ENCODE measurements around the gene CDK7.

Gene CDK7

DNA sequence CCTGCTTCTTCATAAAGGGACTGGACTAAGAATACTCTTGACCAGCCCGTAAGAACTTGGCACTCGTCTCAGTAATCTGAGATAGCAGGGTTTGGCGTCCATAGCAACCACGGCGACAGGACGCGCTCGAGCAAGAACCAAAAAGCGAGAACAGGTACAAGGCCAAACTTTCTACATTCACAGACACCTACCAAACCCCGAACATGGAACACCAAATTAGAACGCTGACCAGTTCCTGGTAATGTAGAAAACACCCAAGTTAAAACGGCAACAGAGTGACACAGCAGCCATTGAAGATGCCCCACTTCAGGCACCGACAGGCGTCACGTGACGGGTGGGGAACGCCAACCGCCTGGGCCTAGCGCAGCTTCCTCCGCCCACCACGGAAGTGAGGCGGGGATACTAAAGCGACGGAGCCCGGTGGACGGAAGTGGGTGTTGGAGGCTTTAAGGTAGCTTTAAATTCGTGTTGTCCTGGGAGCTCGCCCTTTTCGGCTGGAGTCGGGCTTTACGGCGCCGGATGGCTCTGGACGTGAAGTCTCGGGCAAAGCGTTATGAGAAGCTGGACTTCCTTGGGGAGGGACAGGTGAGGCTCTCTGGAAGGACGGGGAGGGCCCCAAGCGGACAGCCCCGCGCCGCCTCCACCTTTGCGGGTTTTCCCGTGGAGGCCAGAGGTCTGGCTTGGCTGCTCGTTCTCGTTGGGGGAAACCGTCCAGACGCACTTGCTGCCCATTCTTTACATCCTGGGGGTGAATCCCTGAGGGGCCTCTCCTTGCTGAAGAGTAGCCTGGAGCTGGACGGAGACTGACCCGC, at the start of gene CDK7:
CDK7 (plus strand) TSS at position 430 of the 812 bp plus-strand sequence; CDS start at position 520, 90 bp downstream.
- H3K36me3 ChIP-seq (ENCODE audit: control insufficient read depth in 5 of 5, insufficient read depth in 5 of 5, low read length in 5 of 5): peaks cover 8 to 17% (median 9%) of the 10 kb centered on the region in 5 donors
- peaks cover 0 to 19% (median 17%) of the 10 kb centered on the region in 5 donors for H3K4me1 ChIP-seq (ENCODE audit: control insufficient read depth in 5 of 5, insufficient read depth in 5 of 5, low read length in 5 of 5)
- H3K4me3 ChIP-seq (ENCODE audit: low read depth in 1 of 5, low read length in 5 of 5): peak within 1 kb of the TSS; percentile 95 to 98 (median 96)

DNA sequence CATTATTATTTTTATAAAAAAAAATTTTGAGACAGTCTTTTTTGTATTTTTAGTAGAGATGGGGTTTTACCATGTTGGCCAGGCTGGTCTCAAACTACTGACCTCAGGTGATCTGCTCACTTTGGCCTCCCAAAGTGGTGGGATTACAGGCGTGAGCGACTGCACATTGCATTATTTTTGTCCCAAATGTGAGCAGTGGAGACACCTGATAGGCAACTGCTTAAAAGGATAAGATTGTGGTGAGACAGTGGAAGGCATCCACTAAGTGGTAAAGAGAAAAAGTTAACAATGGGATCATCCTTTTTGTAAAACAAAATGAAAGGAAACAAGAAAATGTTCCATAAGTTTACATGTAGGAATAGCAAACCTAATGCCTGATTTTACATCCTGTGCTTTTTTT, 47.3 kb upstream of the CDK7 start:
- H3K27me3 ChIP-seq (ENCODE audit: control insufficient read depth in 5 of 5, insufficient read depth in 4 of 5, low read length in 5 of 5): no peaks in the 10 kb centered on the region
- H3K27ac ChIP-seq (ENCODE audit: low read depth, low read length): no peak overlapping the region
- no peak overlapping the region for H3K4me3 ChIP-seq (ENCODE audit: low read depth in 1 of 5, low read length in 5 of 5)
- peaks cover 4 to 17% (median 15%) of the 10 kb centered on the region in 5 donors for H3K4me1 ChIP-seq (ENCODE audit: control insufficient read depth in 5 of 5, insufficient read depth in 5 of 5, low read length in 5 of 5)
- H3K9me3 ChIP-seq (ENCODE audit: control insufficient read depth in 5 of 5, low read length in 5 of 5): no peaks in the 10 kb centered on the region
- no peak overlapping the region for H3K9ac ChIP-seq (ENCODE audit: low read length in 5 of 5)
- H3K36me3 ChIP-seq (ENCODE audit: control insufficient read depth in 5 of 5, insufficient read depth in 5 of 5, low read length in 5 of 5): no peaks in the 10 kb centered on the region

More for the DNA sequence above, at the start of gene CDK7:
- peak within 1 kb of the TSS; percentile 89 to 95 (median 94) for H3K9ac ChIP-seq (ENCODE audit: low read length in 5 of 5)
- H3K27me3 ChIP-seq (ENCODE audit: control insufficient read depth in 5 of 5, insufficient read depth in 4 of 5, low read length in 5 of 5): no peaks in the 10 kb centered on the region
- H3K27ac ChIP-seq (ENCODE audit: low read depth, low read length): peak within 1 kb of the TSS; percentile 85
- no peaks in the 10 kb centered on the region for H3K9me3 ChIP-seq (ENCODE audit: control insufficient read depth in 5 of 5, low read length in 5 of 5)

DNA sequence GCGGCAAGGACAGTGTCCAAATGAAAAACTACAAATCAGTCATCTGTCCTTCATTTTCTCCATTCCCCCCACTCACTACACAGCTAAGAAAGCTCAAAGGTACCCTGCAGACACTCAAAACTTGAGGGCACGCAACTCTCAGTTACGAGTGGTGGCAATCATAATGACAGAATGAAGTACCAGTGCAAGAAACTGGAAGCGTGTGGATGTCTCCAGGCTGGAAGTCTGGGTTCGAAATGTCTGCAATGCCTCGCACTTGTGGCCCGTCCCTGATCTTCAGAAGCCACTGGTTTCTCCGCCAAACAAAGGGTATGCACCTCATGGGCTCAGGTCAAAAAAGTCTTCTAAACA, 45.9 kb upstream of the CDK7 start:
- Histone ChIP-seq H3K9ac (ENCODE audit: low read length in 5 of 5) (peak overlapping the region; percentile 63 to 93 (median 70)), H3K27me3 (ENCODE audit: control insufficient read depth in 5 of 5, insufficient read depth in 4 of 5, low read length in 5 of 5) (no peaks in the 10 kb centered on the region)

DNA sequence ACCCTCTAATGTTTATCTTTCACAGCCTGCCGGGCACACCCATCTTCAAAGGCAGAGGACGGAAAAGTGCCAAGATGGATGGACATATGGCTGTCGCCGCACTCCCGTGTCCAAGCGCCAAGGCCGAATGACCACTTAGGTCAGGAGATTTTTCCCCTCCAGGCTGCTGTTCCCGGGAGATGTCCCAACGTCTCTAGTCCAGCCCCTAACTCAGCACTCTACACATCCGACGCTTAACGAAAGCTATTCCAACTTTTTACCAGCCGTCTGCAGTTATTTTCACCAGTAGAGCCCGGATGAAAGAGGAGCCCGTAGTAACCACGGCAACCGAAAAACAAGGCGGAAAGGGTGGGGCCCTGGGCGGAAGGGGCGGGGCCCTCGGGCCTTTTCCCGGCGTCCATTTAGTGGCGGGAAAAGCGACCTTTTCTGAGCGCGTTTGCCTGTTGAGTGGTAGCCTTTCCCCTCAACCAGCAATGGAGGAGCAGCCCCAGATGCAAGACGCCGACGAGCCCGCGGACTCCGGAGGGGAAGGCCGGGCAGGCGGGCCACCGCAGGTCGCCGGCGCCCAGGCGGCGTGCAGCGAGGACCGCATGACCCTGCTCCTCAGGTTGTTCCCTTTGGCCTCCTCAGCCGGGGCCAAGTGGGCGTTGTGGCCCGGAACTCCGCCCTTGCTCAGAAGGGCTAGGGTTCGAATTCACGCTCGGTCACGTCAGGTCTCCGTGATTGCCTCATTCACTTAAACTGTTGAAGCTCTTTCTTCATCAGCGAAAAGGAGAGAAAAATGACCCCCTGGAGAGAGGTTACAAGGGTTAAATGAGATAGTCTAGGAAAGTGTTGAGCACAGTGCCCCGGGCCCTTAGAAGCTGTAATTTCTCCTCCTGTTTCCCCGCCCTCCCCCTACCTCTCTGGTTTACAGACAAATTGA, 45.3 kb upstream of the CDK7 start, which contains the start of gene CENPH:
CENPH (plus strand) TSS at position 422 of the 925 bp plus-strand sequence; CDS start at position 474, 52 bp downstream.
- Histone ChIP-seq H3K9ac (ENCODE audit: low read length in 5 of 5) (peak within 1 kb of the TSS; percentile 63 to 93 (median 70)), H3K27me3 (ENCODE audit: control insufficient read depth in 5 of 5, insufficient read depth in 4 of 5, low read length in 5 of 5) (no peaks in the 10 kb centered on the region), H3K9me3 (ENCODE audit: control insufficient read depth in 5 of 5, low read length in 5 of 5) (no peaks in the 10 kb centered on the region), H3K4me1 (ENCODE audit: control insufficient read depth in 5 of 5, insufficient read depth in 5 of 5, low read length in 5 of 5) (peaks cover 4 to 17% (median 15%) of the 10 kb centered on the region in 5 donors), H3K36me3 (ENCODE audit: control insufficient read depth in 5 of 5, insufficient read depth in 5 of 5, low read length in 5 of 5) (no peaks in the 10 kb centered on the region), H3K4me3 (ENCODE audit: low read depth in 1 of 5, low read length in 5 of 5) (peak within 1 kb of the TSS; percentile 91 to 100 (median 98)), H3K27ac (ENCODE audit: low read depth, low read length) (peak within 1 kb of the TSS; percentile 95)

More for the DNA sequence above, 45.9 kb upstream of the CDK7 start:
- peak overlapping the region; percentile 95 for H3K27ac ChIP-seq (ENCODE audit: low read depth, low read length)
- peaks cover 4 to 17% (median 15%) of the 10 kb centered on the region in 5 donors for H3K4me1 ChIP-seq (ENCODE audit: control insufficient read depth in 5 of 5, insufficient read depth in 5 of 5, low read length in 5 of 5)
- H3K9me3 ChIP-seq (ENCODE audit: control insufficient read depth in 5 of 5, low read length in 5 of 5): no peaks in the 10 kb centered on the region
- H3K36me3 ChIP-seq (ENCODE audit: control insufficient read depth in 5 of 5, insufficient read depth in 5 of 5, low read length in 5 of 5): no peaks in the 10 kb centered on the region
- H3K4me3 ChIP-seq (ENCODE audit: low read depth in 1 of 5, low read length in 5 of 5): peak overlapping the region; percentile 91 to 100 (median 98)

DNA sequence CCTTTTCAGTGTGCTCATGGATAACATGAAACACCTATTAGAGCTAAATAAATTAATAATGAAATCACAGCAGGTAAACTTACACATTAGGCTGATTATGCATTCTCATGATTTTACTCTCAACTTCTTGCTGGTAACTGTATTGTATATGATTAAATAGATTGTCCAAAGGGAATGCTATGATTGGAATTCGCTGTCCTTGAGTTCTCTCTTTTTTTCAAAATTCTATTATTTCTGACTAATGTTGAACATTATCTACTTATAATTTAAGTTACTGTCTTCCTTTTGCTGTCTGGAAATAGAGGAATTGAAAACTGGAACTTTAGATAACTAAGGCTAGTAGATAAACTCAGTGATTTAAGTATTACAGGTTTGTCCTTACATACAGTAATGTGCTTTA, 32.2 kb upstream of the CDK7 start:
- Histone ChIP-seq H3K9ac (ENCODE audit: low read length in 5 of 5) (no peak overlapping the region), H3K4me3 (ENCODE audit: low read depth in 1 of 5, low read length in 5 of 5) (no peak overlapping the region), H3K9me3 (ENCODE audit: control insufficient read depth in 5 of 5, low read length in 5 of 5) (no peaks in the 10 kb centered on the region), H3K36me3 (ENCODE audit: control insufficient read depth in 5 of 5, insufficient read depth in 5 of 5, low read length in 5 of 5) (no peaks in the 10 kb centered on the region), H3K27ac (ENCODE audit: low read depth, low read length) (no peak overlapping the region), H3K4me1 (ENCODE audit: control insufficient read depth in 5 of 5, insufficient read depth in 5 of 5, low read length in 5 of 5) (no peaks in the 10 kb centered on the region), H3K27me3 (ENCODE audit: control insufficient read depth in 5 of 5, insufficient read depth in 4 of 5, low read length in 5 of 5) (no peaks in the 10 kb centered on the region)

DNA sequence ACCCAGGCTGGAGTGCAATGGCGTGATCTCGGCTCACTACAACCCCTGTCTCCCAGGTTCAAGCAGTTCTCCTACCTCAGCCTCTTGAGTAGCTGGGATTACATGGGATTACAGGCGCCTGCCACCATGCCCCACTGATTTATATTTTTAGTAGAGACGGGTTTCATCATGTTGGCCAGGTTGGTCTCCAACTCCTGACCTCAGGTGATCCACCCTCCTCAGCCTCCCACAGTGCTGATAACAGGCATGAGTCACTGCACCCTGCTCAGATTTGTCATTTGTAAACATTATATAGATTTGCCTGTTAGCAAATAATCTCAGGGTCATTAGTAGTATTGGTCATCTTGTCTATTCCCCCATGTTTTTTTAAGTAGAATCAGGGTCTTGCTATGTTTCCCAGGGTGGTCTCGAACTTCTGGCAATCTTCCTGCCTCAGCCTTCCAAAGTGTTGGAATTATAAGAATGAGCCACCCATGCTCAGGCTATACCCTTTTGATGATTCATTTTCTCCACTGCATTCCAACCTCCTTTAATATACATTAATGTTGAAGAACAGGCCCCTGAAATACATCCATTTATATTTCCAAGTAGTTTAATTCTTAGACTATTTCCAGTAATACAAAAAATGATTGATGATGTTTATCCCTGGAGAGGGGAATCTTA, 28.0 kb upstream of the CDK7 start:
- Histone ChIP-seq H3K4me1 (ENCODE audit: control insufficient read depth in 5 of 5, insufficient read depth in 5 of 5, low read length in 5 of 5) (peaks cover 0 to 13% (median 0%) of the 10 kb centered on the region in 5 donors), H3K27ac (ENCODE audit: low read depth, low read length) (no peak overlapping the region), H3K4me3 (ENCODE audit: low read depth in 1 of 5, low read length in 5 of 5) (no peak overlapping the region), H3K9me3 (ENCODE audit: control insufficient read depth in 5 of 5, low read length in 5 of 5) (no peaks in the 10 kb centered on the region), H3K27me3 (ENCODE audit: control insufficient read depth in 5 of 5, insufficient read depth in 4 of 5, low read length in 5 of 5) (no peaks in the 10 kb centered on the region), H3K36me3 (ENCODE audit: control insufficient read depth in 5 of 5, insufficient read depth in 5 of 5, low read length in 5 of 5) (no peaks in the 10 kb centered on the region), H3K9ac (ENCODE audit: low read length in 5 of 5) (no peak overlapping the region)

DNA sequence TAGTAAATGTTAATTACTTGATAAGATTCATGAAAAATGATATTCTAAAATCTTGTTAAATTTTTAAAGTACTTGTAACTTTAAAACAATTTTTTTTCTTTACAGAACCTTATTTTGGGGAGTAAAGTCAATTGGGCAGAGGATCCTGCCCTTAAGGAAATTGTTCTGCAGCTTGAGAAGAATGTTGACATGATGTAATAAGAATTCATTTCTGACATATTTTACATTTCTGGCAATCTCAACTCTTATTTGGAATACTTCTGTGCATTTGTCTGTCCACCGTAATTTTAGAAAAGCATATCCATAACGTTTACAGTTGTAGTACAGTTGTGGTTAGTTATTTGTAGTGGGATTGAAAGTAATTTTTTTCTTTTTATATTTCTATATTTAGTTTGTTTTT, 25.1 kb upstream of the CDK7 start:
- peaks cover 0 to 13% (median 0%) of the 10 kb centered on the region in 5 donors for H3K4me1 ChIP-seq (ENCODE audit: control insufficient read depth in 5 of 5, insufficient read depth in 5 of 5, low read length in 5 of 5)
- H3K9me3 ChIP-seq (ENCODE audit: control insufficient read depth in 5 of 5, low read length in 5 of 5): no peaks in the 10 kb centered on the region
- H3K9ac ChIP-seq (ENCODE audit: low read length in 5 of 5): no peak overlapping the region
- H3K27ac ChIP-seq (ENCODE audit: low read depth, low read length): no peak overlapping the region
- H3K4me3 ChIP-seq (ENCODE audit: low read depth in 1 of 5, low read length in 5 of 5): no peak overlapping the region
- no peaks in the 10 kb centered on the region for H3K27me3 ChIP-seq (ENCODE audit: control insufficient read depth in 5 of 5, insufficient read depth in 4 of 5, low read length in 5 of 5)
- H3K36me3 ChIP-seq (ENCODE audit: control insufficient read depth in 5 of 5, insufficient read depth in 5 of 5, low read length in 5 of 5): no peaks in the 10 kb centered on the region

DNA sequence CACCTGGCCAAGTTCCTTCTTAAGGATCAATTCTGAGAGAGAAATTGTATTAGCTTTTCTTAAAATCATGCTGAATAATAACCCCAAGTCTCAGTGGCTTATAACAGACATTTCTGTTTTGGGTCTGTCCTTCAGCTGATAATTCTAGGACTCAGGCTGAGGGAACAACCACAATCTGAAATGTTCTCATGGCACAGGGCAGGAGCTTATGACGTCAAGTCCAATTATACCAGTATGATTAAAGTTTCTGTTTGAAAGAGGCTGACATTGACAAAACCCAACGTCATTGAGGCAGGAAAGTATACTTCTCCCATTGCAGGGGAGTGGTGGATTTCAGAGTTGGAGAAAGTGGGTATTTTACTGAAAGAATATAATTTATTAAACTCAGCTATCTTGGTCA, 23.5 kb upstream of the CDK7 start:
- no peaks in the 10 kb centered on the region for H3K9me3 ChIP-seq (ENCODE audit: control insufficient read depth in 5 of 5, low read length in 5 of 5)
- peaks cover 0 to 13% (median 0%) of the 10 kb centered on the region in 5 donors for H3K4me1 ChIP-seq (ENCODE audit: control insufficient read depth in 5 of 5, insufficient read depth in 5 of 5, low read length in 5 of 5)
- no peaks in the 10 kb centered on the region for H3K27me3 ChIP-seq (ENCODE audit: control insufficient read depth in 5 of 5, insufficient read depth in 4 of 5, low read length in 5 of 5)
- H3K9ac ChIP-seq (ENCODE audit: low read length in 5 of 5): no peak overlapping the region
- no peak overlapping the region for H3K4me3 ChIP-seq (ENCODE audit: low read depth in 1 of 5, low read length in 5 of 5)
- no peaks in the 10 kb centered on the region for H3K36me3 ChIP-seq (ENCODE audit: control insufficient read depth in 5 of 5, insufficient read depth in 5 of 5, low read length in 5 of 5)
- H3K27ac ChIP-seq (ENCODE audit: low read depth, low read length): no peak overlapping the region

DNA sequence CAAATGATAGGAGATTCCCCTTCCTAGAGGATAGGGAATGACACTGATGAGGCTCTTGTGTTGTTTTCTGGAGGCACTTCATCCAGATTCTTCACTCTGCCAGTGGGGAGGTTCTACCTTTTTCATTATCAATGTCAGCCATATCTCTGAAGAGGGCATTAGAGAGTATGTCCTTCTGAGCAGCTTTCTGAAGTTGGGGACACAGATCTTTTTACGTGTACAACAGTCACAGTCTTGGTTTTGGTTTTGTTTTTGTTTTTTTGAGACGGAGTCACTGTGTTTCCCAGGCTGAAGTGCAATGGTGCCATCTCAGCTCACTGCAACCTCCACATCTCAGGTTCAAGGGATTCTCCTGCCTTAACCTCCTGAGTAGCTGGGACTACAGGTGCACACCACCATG, 22.7 kb upstream of the CDK7 start:
- H3K27ac ChIP-seq (ENCODE audit: low read depth, low read length): no peak overlapping the region
- no peaks in the 10 kb centered on the region for H3K9me3 ChIP-seq (ENCODE audit: control insufficient read depth in 5 of 5, low read length in 5 of 5)
- H3K27me3 ChIP-seq (ENCODE audit: control insufficient read depth in 5 of 5, insufficient read depth in 4 of 5, low read length in 5 of 5): no peaks in the 10 kb centered on the region
- H3K4me3 ChIP-seq (ENCODE audit: low read depth in 1 of 5, low read length in 5 of 5): no peak overlapping the region
- no peaks in the 10 kb centered on the region for H3K36me3 ChIP-seq (ENCODE audit: control insufficient read depth in 5 of 5, insufficient read depth in 5 of 5, low read length in 5 of 5)
- H3K9ac ChIP-seq (ENCODE audit: low read length in 5 of 5): no peak overlapping the region
- peaks cover 0 to 14% (median under 1%) of the 10 kb centered on the region in 5 donors for H3K4me1 ChIP-seq (ENCODE audit: control insufficient read depth in 5 of 5, insufficient read depth in 5 of 5, low read length in 5 of 5)

All from subcutaneous abdominal adipose tissue (tissue), 5 donors.